ENCODE measurements around the gene NABP2. TPM values are rescaled to one million over a fixed set of nuclear protein-coding genes. Genes with fewer than 3 reads are reported as not detected.
"Not testable (repeated sequence)": the region's sequence is repeated elsewhere in the genome, so short reads cannot be mapped to it uniquely, and the experiment has no call there.

Gene NABP2
- total RNA-seq, 1 donor from 2014 or later, result 86.8 TPM

- H3K36me3 Mint-ChIP-seq (ENCODE audit: low read depth), result peaks cover 30% of the 10 kb centered on the region
- no peaks in the 10 kb centered on the region for H3K27me3 Mint-ChIP-seq (ENCODE audit: low read depth)
- peak overlapping the region; percentile 71 for H3K27ac Mint-ChIP-seq
- intact Hi-C loops (cut with micrococcal nuclease), result loop anchor here (2.0 to 5.0 kb wide), 2 partner anchors 65 to 140 kb away; partner anchors contain the start of genes RPL41 and ZC3H10
- H3K4me3 Mint-ChIP-seq (ENCODE audit: low read depth), result peak overlapping the region; percentile 86
- peaks cover 11% of the 10 kb centered on the region for H3K4me1 Mint-ChIP-seq (ENCODE audit: low read depth)
- H3K9me3 Mint-ChIP-seq, result no peaks in the 10 kb centered on the region
- DNase-seq (ENCODE audit: low spot score), result no peak
Measured at GRCh38 chr12:56257491-56258067, 33.4 kb downstream of the NABP2 start.

- H3K9me3 Mint-ChIP-seq, result no peaks in the 10 kb centered on the region
- peaks cover 23% of the 10 kb centered on the region for H3K36me3 Mint-ChIP-seq (ENCODE audit: low read depth)
- peaks cover 11% of the 10 kb centered on the region for H3K4me1 Mint-ChIP-seq (ENCODE audit: low read depth)
- intact Hi-C loops (cut with micrococcal nuclease), result loop anchor here (5.0 kb wide), 1 partner anchor 141 kb away; the partner anchor contains the start of genes RPL41 and ZC3H10
- H3K27ac Mint-ChIP-seq, result peak within 1 kb of the TSS; percentile 73
- H3K27me3 Mint-ChIP-seq (ENCODE audit: low read depth), result no peaks in the 10 kb centered on the region
- DNase-seq (ENCODE audit: low spot score), result peak; percentile 80
- H3K4me3 Mint-ChIP-seq (ENCODE audit: low read depth), result peak within 1 kb of the TSS; percentile 87
Measured at GRCh38 chr12:56258068-56258819, 34.1 kb downstream of the NABP2 start, which contains the start of gene ANKRD52. Gene ANKRD52 (minus strand): TSS chr12:56258384. CDS start chr12:56258269, 115 bp downstream.

GRCh38 chr12:56258820-56259183, 34.7 kb downstream of the NABP2 start:
- Mint-ChIP-seq H3K9me3 (no peaks in the 10 kb centered on the region), H3K36me3 (ENCODE audit: low read depth) (peaks cover 17% of the 10 kb centered on the region), H3K27ac (peak overlapping the region; percentile 73), H3K27me3 (ENCODE audit: low read depth) (no peaks in the 10 kb centered on the region), H3K4me3 (ENCODE audit: low read depth) (peak overlapping the region; percentile 87), H3K4me1 (ENCODE audit: low read depth) (peaks cover 11% of the 10 kb centered on the region)
- intact Hi-C loops (cut with micrococcal nuclease), result loop anchor here (5.0 kb wide), 1 partner anchor 142 kb away; the partner anchor contains the start of genes RPL41 and ZC3H10
- DNase-seq (ENCODE audit: low spot score), result no peak

- Mint-ChIP-seq H3K9me3 (no peaks in the 10 kb centered on the region), H3K27me3 (ENCODE audit: low read depth) (no peaks in the 10 kb centered on the region), H3K27ac (no peak overlapping the region), H3K4me1 (ENCODE audit: low read depth) (peaks cover 11% of the 10 kb centered on the region), H3K4me3 (ENCODE audit: low read depth) (peak overlapping the region; percentile 49), H3K36me3 (ENCODE audit: low read depth) (peaks cover 5% of the 10 kb centered on the region)
- intact Hi-C loops (cut with micrococcal nuclease), result no loop called here
- no peak for DNase-seq (ENCODE audit: low spot score)
Measured at GRCh38 chr12:56260380-56260779, 36.2 kb downstream of the NABP2 start.

- H3K4me1 Mint-ChIP-seq (ENCODE audit: low read depth), result peaks cover 13% of the 10 kb centered on the region
- H3K36me3 Mint-ChIP-seq (ENCODE audit: low read depth), result peaks cover 4% of the 10 kb centered on the region
- no peak overlapping the region for H3K27ac Mint-ChIP-seq
- no peak overlapping the region for H3K4me3 Mint-ChIP-seq (ENCODE audit: low read depth)
- H3K9me3 Mint-ChIP-seq, result no peaks in the 10 kb centered on the region
- intact Hi-C loops (cut with micrococcal nuclease), result no loop called here
- H3K27me3 Mint-ChIP-seq (ENCODE audit: low read depth), result no peaks in the 10 kb centered on the region
- DNase-seq (ENCODE audit: low spot score), result no peak
Measured at GRCh38 chr12:56260921-56261320, 36.8 kb downstream of the NABP2 start.

- DNase-seq (ENCODE audit: low spot score), result no peak
- intact Hi-C loops (cut with micrococcal nuclease), result no loop called here
- Mint-ChIP-seq H3K36me3 (ENCODE audit: low read depth) (no peaks in the 10 kb centered on the region), H3K27ac (no peak overlapping the region), H3K4me3 (ENCODE audit: low read depth) (no peak overlapping the region), H3K9me3 (no peaks in the 10 kb centered on the region), H3K27me3 (ENCODE audit: low read depth) (no peaks in the 10 kb centered on the region), H3K4me1 (ENCODE audit: low read depth) (peaks cover 15% of the 10 kb centered on the region)
Measured at GRCh38 chr12:56261503-56262232, 37.5 kb downstream of the NABP2 start.

- H3K4me3 Mint-ChIP-seq (ENCODE audit: low read depth); H3K27ac Mint-ChIP-seq; H3K36me3 Mint-ChIP-seq (ENCODE audit: low read depth); H3K27me3 Mint-ChIP-seq (ENCODE audit: low read depth); DNase-seq (ENCODE audit: low spot score); H3K9me3 Mint-ChIP-seq; intact Hi-C loops (cut with micrococcal nuclease): not testable (repeated sequence)
- peaks cover 21% of the 10 kb centered on the region for H3K4me1 Mint-ChIP-seq (ENCODE audit: low read depth)
Measured at GRCh38 chr12:56262955-56263354, 38.8 kb downstream of the NABP2 start.

- not testable (repeated sequence) for H3K27me3 Mint-ChIP-seq (ENCODE audit: low read depth); DNase-seq (ENCODE audit: low spot score); H3K9me3 Mint-ChIP-seq; H3K36me3 Mint-ChIP-seq (ENCODE audit: low read depth)
- peak overlapping the region; percentile 96 for H3K4me3 Mint-ChIP-seq (ENCODE audit: low read depth)
- H3K4me1 Mint-ChIP-seq (ENCODE audit: low read depth), result peaks cover 17% of the 10 kb centered on the region
- H3K27ac Mint-ChIP-seq, result peak overlapping the region; percentile 87
- intact Hi-C loops (cut with micrococcal nuclease), result loop anchor here (1.0 to 2.0 kb wide), 3 partner anchors 41 to 73 kb away; partner anchors contain the start of gene NABP2
Measured at GRCh38 chr12:56266068-56266692, 42.0 kb downstream of the NABP2 start.

- peaks cover 12% of the 10 kb centered on the region for H3K36me3 Mint-ChIP-seq (ENCODE audit: low read depth)
- peak within 1 kb of the TSS; percentile 87 for H3K27ac Mint-ChIP-seq
- peaks cover 17% of the 10 kb centered on the region for H3K4me1 Mint-ChIP-seq (ENCODE audit: low read depth)
- DNase-seq (ENCODE audit: low spot score), result peak; percentile 85
- peak within 1 kb of the TSS; percentile 96 for H3K4me3 Mint-ChIP-seq (ENCODE audit: low read depth)
- H3K27me3 Mint-ChIP-seq (ENCODE audit: low read depth), result no peaks in the 10 kb centered on the region
- H3K9me3 Mint-ChIP-seq, result no peaks in the 10 kb centered on the region
- intact Hi-C loops (cut with micrococcal nuclease), result loop anchor here (1.0 to 2.0 kb wide), 4 partner anchors 33 to 74 kb away; partner anchors contain the start of genes CS and NABP2
Measured at GRCh38 chr12:56266693-56267442, 42.7 kb downstream of the NABP2 start, which contains the start of gene COQ10A. Gene COQ10A (plus strand): TSS chr12:56266942. CDS start chr12:56267119, 177 bp downstream.

GRCh38 chr12:56267443-56268071, 43.4 kb downstream of the NABP2 start:
- Mint-ChIP-seq H3K4me3 (ENCODE audit: low read depth) (peak overlapping the region; percentile 79), H3K27ac (peak overlapping the region; percentile 36), H3K36me3 (ENCODE audit: low read depth) (peaks cover 19% of the 10 kb centered on the region), H3K27me3 (ENCODE audit: low read depth) (no peaks in the 10 kb centered on the region), H3K4me1 (ENCODE audit: low read depth) (peaks cover 17% of the 10 kb centered on the region), H3K9me3 (no peaks in the 10 kb centered on the region)
- intact Hi-C loops (cut with micrococcal nuclease), result loop anchor here (1.0 to 2.0 kb wide), 3 partner anchors 33 to 75 kb away; partner anchors contain the start of genes CS and NABP2
- DNase-seq (ENCODE audit: low spot score), result no peak

GRCh38 chr12:56271031-56271430, 46.9 kb downstream of the NABP2 start:
- Mint-ChIP-seq H3K36me3 (ENCODE audit: low read depth) (peaks cover 41% of the 10 kb centered on the region), H3K9me3 (no peaks in the 10 kb centered on the region), H3K4me3 (ENCODE audit: low read depth) (no peak overlapping the region), H3K27ac (no peak overlapping the region), H3K27me3 (ENCODE audit: low read depth) (no peaks in the 10 kb centered on the region), H3K4me1 (ENCODE audit: low read depth) (peaks cover 15% of the 10 kb centered on the region)
- intact Hi-C loops (cut with micrococcal nuclease), result no loop called here
- no peak for DNase-seq (ENCODE audit: low spot score)
